ENCODE results near the gene KCNJ1. TPM values are rescaled to one million over a fixed set of nuclear protein-coding genes. Genes with fewer than 3 reads are reported as not detected.

KCNJ1 gene
- total and polyA plus RNA-seq, 8 donors = 0.10 TPM; not detected in 7

DNA sequence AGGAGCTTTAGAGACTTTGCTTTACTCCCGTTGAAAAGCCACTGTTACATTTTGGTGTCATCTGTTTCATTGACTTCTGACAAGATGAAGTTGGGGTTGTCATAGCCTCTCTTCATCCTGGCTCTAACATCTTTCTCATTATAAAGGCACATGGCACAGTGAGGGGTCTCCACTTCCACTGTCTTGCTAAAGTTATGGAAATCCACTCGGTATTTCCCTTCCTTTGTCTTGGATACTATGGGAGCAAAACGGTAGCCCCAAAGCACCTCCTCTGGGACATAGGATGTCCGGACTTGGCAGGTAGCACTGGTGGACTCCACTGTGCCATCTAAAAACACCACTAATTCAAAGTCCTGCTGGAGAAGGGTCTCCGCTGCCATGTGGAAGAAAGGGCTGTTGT lies 28.0 kb downstream of the KCNJ1 start:
- Histone ChIP-seq H3K27me3 (no peaks in the 10 kb centered on the region), H3K9me3 (no peaks in the 10 kb centered on the region), H3K4me3 (no peak overlapping the region), H3K4me1 (peaks cover 0 to 10% (median 4%) of the 10 kb centered on the region in 4 donors), H3K36me3 (no peaks in the 10 kb centered on the region), H3K27ac (no peak overlapping the region)
- WGBS, 5 donors = 78 to 94% (median 85%) methylated on average over 5 of the region's 5 CpGs
- intact Hi-C loops (cut with DNase I; ENCODE audit: low total_unique reads) = no loop called here
- TF ChIP-seq CTCF (IDR thresholded peaks at IDR 0.05) (no peak), POLR2A (IDR thresholded peaks at IDR 0.05) (no peak), EP300 (IDR thresholded peaks at IDR 0.05) (no peak), POLR2AphosphoS5 (IDR thresholded peaks at IDR 0.05) (no peak)
- no peak for DNase-seq

- 56 to 73% (median 65%) methylated on average over 4 of the region's 4 CpGs for WGBS, 5 donors
- Histone ChIP-seq H3K27me3 (peaks cover 0 to 4% (median 0%) of the 10 kb centered on the region in 3 donors), H3K27ac (no peak overlapping the region), H3K9me3 (no peaks in the 10 kb centered on the region), H3K36me3 (no peaks in the 10 kb centered on the region), H3K4me1 (peaks cover 0 to 8% (median 4%) of the 10 kb centered on the region in 4 donors), H3K4me3 (no peak overlapping the region)
- intact Hi-C loops (cut with DNase I; ENCODE audit: low total_unique reads) = no loop called here
- TF ChIP-seq POLR2AphosphoS5 (IDR thresholded peaks at IDR 0.05) (no peak), CTCF (IDR thresholded peaks at IDR 0.05) (no peak), EP300 (IDR thresholded peaks at IDR 0.05) (no peak), POLR2A (IDR thresholded peaks at IDR 0.05) (no peak)
- DNase-seq = no peak
Measured at GRCh38 chr11:128837627-128838026, 29.5 kb downstream of the KCNJ1 start.

DNA sequence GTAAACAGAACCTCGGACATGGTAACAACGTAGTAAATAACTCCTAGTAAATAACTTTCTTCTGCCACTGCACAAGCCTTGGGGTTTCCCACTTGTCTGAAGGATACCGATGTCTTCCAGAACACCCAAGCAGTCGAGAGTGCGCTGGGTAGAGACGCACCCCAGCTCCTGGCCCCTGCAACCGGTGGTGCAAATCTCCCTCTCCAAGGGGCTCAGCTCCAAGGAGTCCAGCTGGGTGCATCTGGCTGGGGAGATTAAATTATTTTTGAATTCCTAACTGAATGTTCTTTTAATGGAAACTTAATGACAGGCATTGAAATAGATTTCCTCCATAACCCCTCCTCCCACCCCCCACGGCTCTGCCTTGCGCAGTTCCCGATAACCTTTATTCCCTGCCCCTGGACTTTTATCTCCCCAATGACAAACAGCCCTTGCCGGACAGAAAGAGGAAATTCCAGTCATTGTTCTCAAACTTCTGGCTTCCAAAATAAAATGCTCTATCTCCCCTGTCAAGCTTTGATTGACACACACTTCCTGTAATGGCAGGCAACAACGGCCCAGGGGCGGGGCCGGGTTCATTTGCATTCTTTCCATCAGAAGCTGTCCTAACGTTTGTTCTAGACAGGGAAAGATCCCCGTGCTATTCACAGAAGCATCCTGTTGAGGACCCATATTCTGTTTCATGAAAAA lies 31.2 kb downstream of the KCNJ1 start:
- intact Hi-C loops (cut with DNase I; ENCODE audit: low total_unique reads) = no loop called here
- WGBS, 5 donors = 23 to 35% (median 28%) methylated on average over 16 of the region's 16 CpGs

DNA sequence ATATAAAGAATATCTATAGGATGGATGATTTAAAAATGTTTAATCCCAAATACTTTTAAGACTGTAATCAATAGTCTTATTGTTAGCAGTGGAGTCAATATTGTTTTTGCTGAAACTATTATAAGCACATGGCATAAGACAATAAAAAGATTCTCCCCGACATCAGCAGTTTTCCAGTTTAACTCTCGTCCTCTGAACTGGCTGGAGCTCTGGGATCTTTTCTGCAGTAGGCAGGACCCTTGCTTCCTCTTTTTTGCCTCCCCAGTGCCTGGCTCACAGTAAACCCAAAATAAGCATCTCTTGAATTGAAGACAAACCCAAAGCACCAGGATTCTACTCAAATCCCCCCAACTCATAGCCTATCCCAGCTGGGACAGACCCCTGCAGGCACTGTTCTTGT lies 32.9 kb downstream of the KCNJ1 start:
- Histone ChIP-seq H3K9me3 (no peaks in the 10 kb centered on the region), H3K27me3 (peaks cover 0 to 4% (median 0%) of the 10 kb centered on the region in 3 donors), H3K36me3 (no peaks in the 10 kb centered on the region), H3K4me1 (peaks cover 0 to 21% (median 9%) of the 10 kb centered on the region in 4 donors), H3K27ac (no peak overlapping the region), H3K4me3 (no peak overlapping the region)
- 79 to 84% (median 81%) methylated on average over 2 of the region's 2 CpGs for WGBS, 5 donors
- intact Hi-C loops (cut with DNase I; ENCODE audit: low total_unique reads) = loop anchor here (5.0 kb wide), 1 partner anchor 662 kb away; no protein-coding TSS in a partner anchor
- DNase-seq = no peak
- no peak for TF ChIP-seq POLR2AphosphoS5 (IDR thresholded peaks at IDR 0.05)
- TF ChIP-seq CTCF (IDR thresholded peaks at IDR 0.05) = no peak
- no peak for TF ChIP-seq POLR2A (IDR thresholded peaks at IDR 0.05)
- no peak for TF ChIP-seq EP300 (IDR thresholded peaks at IDR 0.05)

More for the DNA sequence above, 31.2 kb downstream of the KCNJ1 start:
- no peaks in the 10 kb centered on the region for H3K36me3 ChIP-seq
- no peak overlapping the region for H3K27ac ChIP-seq
- no peak overlapping the region for H3K4me3 ChIP-seq
- no peaks in the 10 kb centered on the region for H3K9me3 ChIP-seq
- TF ChIP-seq EP300 (IDR thresholded peaks at IDR 0.05) = no peak
- no peak for TF ChIP-seq POLR2A (IDR thresholded peaks at IDR 0.05)
- TF ChIP-seq POLR2AphosphoS5 (IDR thresholded peaks at IDR 0.05) = no peak
- TF ChIP-seq CTCF (IDR thresholded peaks at IDR 0.05) = no peak
- peak in 1 of 2 donors; percentile 52 for DNase-seq
- H3K4me1 ChIP-seq = peaks cover 0 to 15% (median 7%) of the 10 kb centered on the region in 4 donors
- H3K27me3 ChIP-seq = peaks cover 0 to 4% (median 0%) of the 10 kb centered on the region in 3 donors

Data from stomach (tissue), 9 donors.